GM12878 (cell line): ENCODE measurements around the gene SLCO3A1. TPM values are rescaled to one million over a fixed set of nuclear protein-coding genes. Genes with fewer than 3 reads are reported as not detected.
A peak's percentile ranks its signal among the peaks of the same experiment; 100 is the strongest.

Experiments used
- ATF7 ChIP-seq: fragments of 450-650 bp; IDR thresholded peaks from 2 replicates; pipeline ENCODE4 v1.6.1; 2016; ENCODE audit warnings: low read depth, mild to moderate bottlenecking
- CHD1 ChIP-seq: IDR thresholded peaks from 2 replicates; pipeline ENCODE4 v1.6.1; 2012; ENCODE audit warnings: low read depth, low read length, improper control_type of control experiment
- CREB1 ChIP-seq: IDR thresholded peaks from 2 replicates; pipeline ENCODE4 v1.6.1; 2012; ENCODE audit warnings: low read depth, mild to moderate bottlenecking, inconsistent platforms
- E2F8 ChIP-seq: fragments of 450-650 bp; IDR thresholded peaks from 2 replicates; pipeline ENCODE4 v1.6.1; 2018; ENCODE audit warnings: mild to moderate bottlenecking, low read depth, moderate library complexity; ENCODE audit not compliant: partially characterized antibody
- EP300 ChIP-seq, 2 experiments: fragments of 150-350 bp in 1 of 2; IDR thresholded peaks; 2 replicates each; pipeline ENCODE4 v1.6.1; 2011 to 2012; ENCODE audit warnings: low read depth in 2 of 2, low read length in 2 of 2, borderline replicate concordance in 1 of 2, improper control_type of control experiment in 1 of 2, inconsistent platforms in 1 of 2; ENCODE audit not compliant: control insufficient read depth in 1 of 2
- EZH2 ChIP-seq: IDR thresholded peaks from 2 replicates; pipeline ENCODE4 v1.6.1; 2012; ENCODE audit warnings: low read depth, mild to moderate bottlenecking, control low read depth, inconsistent platforms, low read length, borderline replicate concordance; ENCODE audit not compliant: control insufficient read depth
- FOXK2 ChIP-seq: fragments of 450-650 bp; IDR thresholded peaks from 2 replicates; pipeline ENCODE4 v1.6.1; 2017; ENCODE audit warnings: mild to moderate bottlenecking, moderate library complexity
- HDGF ChIP-seq: fragments of 450-650 bp; IDR thresholded peaks from 2 replicates; pipeline ENCODE4 v1.6.1; 2016; ENCODE audit warnings: antibody characterized with exemption
- IRF4 ChIP-seq: IDR thresholded peaks from 2 replicates; pipeline ENCODE4 v1.6.1; 2011; ENCODE audit warnings: low read depth, low read length
- NR2C1 ChIP-seq: fragments of 450-650 bp; IDR thresholded peaks from 2 replicates; pipeline ENCODE4 v1.6.1; 2017; ENCODE audit warnings: antibody characterized with exemption, mild to moderate bottlenecking, moderate library complexity
- NRF1 ChIP-seq: conservative IDR thresholded peaks from 2 replicates; pipeline ENCODE4 v1.6.1; 2011; ENCODE audit warnings: mild to moderate bottlenecking, low read depth, low read length, improper control_type of control experiment
- PKNOX1 ChIP-seq: fragments of 450-650 bp; IDR thresholded peaks from 2 replicates; pipeline ENCODE4 v1.6.1; 2016; ENCODE audit warnings: mild to moderate bottlenecking
- POLR2AphosphoS5 ChIP-seq: IDR thresholded peaks from 2 replicates; pipeline ENCODE4 v1.6.1; 2011; ENCODE audit warnings: mild to moderate bottlenecking, low read length, inconsistent platforms
- RELA ChIP-seq: fragments of 450-650 bp; IDR thresholded peaks from 2 replicates; pipeline ENCODE4 v1.8.0; 2014; ENCODE audit warnings: borderline replicate concordance; ENCODE audit not compliant: partially characterized antibody
- REST ChIP-seq: IDR thresholded peaks from 2 replicates; pipeline ENCODE4 v1.6.1; 2012; ENCODE audit warnings: mild to moderate bottlenecking, low read depth, low read length
- SKIL ChIP-seq: fragments of 450-650 bp; IDR thresholded peaks from 2 replicates; pipeline ENCODE4 v1.6.1; 2017; ENCODE audit warnings: mild to moderate bottlenecking, low read depth, inconsistent platforms; ENCODE audit not compliant: poor library complexity, severe bottlenecking
- SREBF2 ChIP-seq: IDR thresholded peaks from 2 replicates; pipeline ENCODE4 v1.6.1; 2012; ENCODE audit warnings: mild to moderate bottlenecking, low read length
- STAT3 ChIP-seq: IDR thresholded peaks from 2 replicates; pipeline ENCODE4 v1.6.1; 2011; ENCODE audit warnings: low read depth, low read length, improper control_type of control experiment
- SUZ12 ChIP-seq: fragments of 200-600 bp; sonication (generic); IDR thresholded peaks from one replicate; pipeline ENCODE4 v1.6.1; 2018; ENCODE audit warnings: antibody characterized with exemption, mild to moderate bottlenecking; ENCODE audit not compliant: unreplicated experiment
- TAF1 ChIP-seq: IDR thresholded peaks from 2 replicates; pipeline ENCODE4 v1.6.1; 2011; ENCODE audit warnings: mild to moderate bottlenecking, low read depth, low read length, borderline replicate concordance
- TARDBP ChIP-seq: IDR thresholded peaks from 2 replicates; pipeline ENCODE4 v1.6.1; 2016; ENCODE audit warnings: borderline replicate concordance
- TCF12 ChIP-seq: IDR thresholded peaks from 2 replicates; pipeline ENCODE4 v1.6.1; 2011; ENCODE audit warnings: low read depth, mild to moderate bottlenecking, low read length
- ZZZ3 ChIP-seq: IDR thresholded peaks from 2 replicates; pipeline ENCODE4 v1.6.1; 2011; ENCODE audit warnings: low read depth; ENCODE audit not compliant: control insufficient read depth, insufficient read length
- polyA plus RNA-seq, 11 experiments: library from polyadenylated mRNA; depleted of rRNA in 4 of 11; unstranded in 6 of 11; stranded (reverse) in 5 of 11; fragments of >200 nt; fragmentation: Nextera tagmentation in 4 of 11; fragmentation: Illumina TruSeq in 1 of 11; extraction: Ambion mirVana in 4 of 11; extraction: Trizol in 1 of 11; gene quantifications; 1 replicate in 1 of 11; 2 replicates in 10 of 11; pipeline versions ENCODE4 v1.2.1 to v1.2.3, GENCODE V29; 2011 to 2016; ENCODE audit warnings: inconsistent platforms in 2 of 11, missing spikeins in 2 of 11, low read depth in 1 of 11
- total RNA-seq, 4 experiments: library from RNA; depleted of rRNA in 3 of 4; stranded (reverse); fragments of >200 nt in 3 of 4; fragmentation: Illumina TruSeq in 1 of 4; extraction: Trizol in 1 of 4; gene quantifications; 2 replicates each; pipeline versions ENCODE4 v1.2.1 to v1.2.3, GENCODE V29; 2013 to 2021

The SLCO3A1 gene
- total and polyA plus RNA-seq, 10 of the 15 experiments (the other 5 are each of a cell fraction or from before 2014, with no cell fraction given), result 0.05 to 5.9 (median 0.31) TPM

- TF ChIP-seq E2F8 (no peak), EP300 (IDR thresholded peaks at IDR 0.05; ENCODE audit: borderline replicate concordance in 1 of 2, control insufficient read depth in 1 of 2, low read depth in 2 of 2, low read length in 2 of 2) (peak; percentile 88 to 95; a peak in 3 of 4 replicates), ZZZ3 (no peak), TCF12 (no peak), NRF1 (no peak), ATF7 (peak; percentile 88), SUZ12 (no peak), IRF4 (no peak; the same call in 1 of the 2 replicates), FOXK2 (no peak), EZH2 (no peak), REST (no peak), RELA (no peak), TAF1 (no peak), POLR2AphosphoS5 (no peak), CHD1 (no peak), HDGF (no peak), CREB1 (no peak), NR2C1 (no peak), PKNOX1 (peak; percentile 36), SREBF2 (no peak), TARDBP (no peak), SKIL (peak; percentile 72), STAT3 (peak; percentile 58; the same call in 1 of the 2 replicates)
Measured at GRCh38 chr15:91857772-91858171, 4.3 kb downstream of the SLCO3A1 start (continued).
